Stimulated activated CD8-positive, alpha-beta memory T cell treated with anti-CD3 and anti-CD28 coated beads, Interleukin-15, amount 100 ng/mL, for 48 hours (primary cell): ENCODE data around the gene PRKAR2A.
"Not testable (repeated sequence)": the region's sequence is repeated elsewhere in the genome, so short reads cannot be mapped to it uniquely, and the experiment has no call there.

ENCODE experiments used
- DNase-seq, 2 donors: peaks; one replicate each; pipeline ENCODE4 v3.0.0-alpha.2; 2020; ENCODE audit warnings: low read depth in 2 of 2

PRKAR2A gene

GRCh38 chr3:48837163-48837562, 10.5 kb downstream of the PRKAR2A start:
- no peak for DNase-seq

GRCh38 chr3:48835650-48836366, 11.9 kb downstream of the PRKAR2A start:
- no peak for DNase-seq

- no peak for DNase-seq
These were observed 15.0 kb downstream of the PRKAR2A start for GRCh38 chr3:48832684-48833083.

- no peak for DNase-seq
These were observed 17.0 kb downstream of the PRKAR2A start for GRCh38 chr3:48830715-48831114.

GRCh38 chr3:48829525-48829924, 18.1 kb downstream of the PRKAR2A start:
- not testable (repeated sequence) for DNase-seq

- DNase-seq, result not testable (repeated sequence)
These were observed 19.8 kb downstream of the PRKAR2A start for GRCh38 chr3:48827874-48828273.

DNA sequence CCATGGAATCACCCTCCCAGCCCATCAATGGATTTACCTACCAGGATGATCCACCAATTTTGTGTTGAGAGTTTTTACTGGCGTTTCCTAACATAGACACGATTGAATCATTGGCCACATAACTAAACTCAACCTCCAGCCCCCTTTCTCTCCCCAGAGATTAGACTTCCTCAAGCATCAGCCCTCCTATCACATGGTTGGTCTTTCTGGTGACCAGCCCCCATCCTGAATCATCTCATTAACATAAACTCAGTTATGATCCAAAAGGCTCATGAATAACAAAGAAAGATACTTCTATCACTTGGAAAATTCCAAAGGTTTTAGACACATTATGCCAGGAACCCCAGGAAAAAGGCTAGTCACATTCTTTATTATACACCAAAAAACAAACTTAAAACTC, 21.2 kb downstream of the PRKAR2A start:
- no peak for DNase-seq

DNA sequence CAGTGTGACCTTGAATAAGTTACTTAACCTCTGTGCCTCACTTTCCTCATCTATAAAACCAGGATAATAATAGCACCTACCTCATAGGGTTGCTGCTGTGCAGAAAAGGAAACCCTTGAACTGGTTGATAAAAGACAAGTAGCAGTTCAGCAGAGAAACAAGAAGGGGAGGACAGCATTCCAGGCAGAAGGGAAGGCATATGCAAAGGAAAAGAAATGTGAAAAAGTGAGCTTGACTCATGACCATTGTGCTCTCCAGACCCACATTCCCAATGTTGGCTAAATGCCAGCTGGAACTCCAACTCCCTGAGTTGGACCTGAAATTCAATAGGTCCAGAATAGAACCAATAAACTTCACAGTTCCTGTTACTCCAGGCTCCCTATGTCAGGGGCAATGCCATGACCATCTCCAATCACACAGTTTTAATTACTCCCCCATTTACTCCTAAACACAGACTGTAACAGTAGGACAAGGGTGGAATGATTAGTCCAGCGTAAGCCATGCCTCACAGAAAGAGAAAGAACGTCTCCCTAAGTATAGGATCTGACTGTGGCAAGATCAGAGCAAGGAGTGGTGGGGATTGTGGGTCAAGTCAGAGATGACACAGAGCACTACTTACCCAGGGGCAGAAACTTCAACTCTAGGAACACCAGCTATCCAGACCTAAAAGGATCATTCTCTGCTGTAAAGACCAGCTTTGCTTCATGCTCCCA, 26.9 kb downstream of the PRKAR2A start:
- no peak for DNase-seq

- no peak for DNase-seq
These were observed 28.1 kb downstream of the PRKAR2A start for GRCh38 chr3:48819234-48820221.

- DNase-seq, result no peak
These were observed 36.1 kb downstream of the PRKAR2A start for GRCh38 chr3:48811524-48811923.

- no peak for DNase-seq
These were observed 42.7 kb downstream of the PRKAR2A start for GRCh38 chr3:48804930-48805329.

- DNase-seq, result not testable (repeated sequence)
These were observed 46.8 kb downstream of the PRKAR2A start for GRCh38 chr3:48800831-48801230.

- DNase-seq, result no peak
These were observed 48.7 kb downstream of the PRKAR2A start for GRCh38 chr3:48798998-48799397.

DNA sequence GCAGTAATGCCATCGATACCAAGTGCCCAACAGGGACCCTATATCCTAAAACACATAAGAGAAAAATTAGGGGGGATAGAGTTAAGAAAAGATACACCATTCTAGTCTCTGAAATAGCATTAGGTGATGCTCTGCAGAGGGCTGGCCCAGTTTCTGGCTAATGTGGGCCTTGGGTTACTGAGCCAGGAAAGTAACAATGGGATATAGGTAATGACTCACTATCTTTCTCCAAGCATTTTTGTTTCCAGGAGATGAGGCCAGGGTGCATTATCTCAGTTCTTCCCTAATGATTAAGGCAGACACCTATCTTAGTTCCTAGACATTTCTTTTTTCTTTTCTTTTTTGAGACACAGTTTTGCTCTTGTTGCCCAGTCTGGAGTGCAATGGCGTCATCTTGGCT, 50.0 kb downstream of the PRKAR2A start:
- DNase-seq, result no peak

DNA sequence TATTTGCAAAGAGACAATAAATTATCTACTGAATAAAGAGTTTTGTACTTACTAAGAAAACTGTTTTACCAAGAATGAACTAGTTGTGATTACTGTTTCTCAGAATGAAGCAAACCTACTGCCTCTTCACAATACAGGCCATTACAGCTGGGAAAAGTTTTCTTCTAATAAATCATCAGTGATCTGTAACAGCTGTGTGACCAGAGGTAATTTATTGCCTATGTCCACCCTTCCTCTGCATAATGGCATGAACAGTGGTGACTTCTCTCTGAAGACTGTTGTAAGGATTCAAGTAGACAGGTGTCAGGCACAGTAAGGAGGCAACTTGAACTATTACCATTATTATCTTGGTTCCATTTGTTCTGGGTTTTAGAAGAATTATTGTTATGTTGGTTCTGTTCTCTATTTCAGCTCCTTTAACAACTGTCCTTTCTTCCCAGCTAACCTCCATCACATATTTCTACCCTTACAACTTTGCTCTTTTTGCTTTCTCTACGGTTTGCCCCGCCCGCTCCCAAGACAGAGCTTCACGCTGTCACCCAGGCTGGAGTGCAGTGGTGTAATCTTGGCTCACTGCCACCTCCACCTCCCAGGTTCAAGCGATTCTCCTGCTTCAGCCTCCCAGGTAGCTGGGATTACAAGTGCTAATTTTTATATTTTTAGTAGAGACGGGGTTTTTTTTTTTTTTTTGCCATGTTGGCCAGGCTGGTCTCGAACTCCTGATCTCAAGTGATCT, 51.5 kb downstream of the PRKAR2A start:
- DNase-seq, result no peak

DNA sequence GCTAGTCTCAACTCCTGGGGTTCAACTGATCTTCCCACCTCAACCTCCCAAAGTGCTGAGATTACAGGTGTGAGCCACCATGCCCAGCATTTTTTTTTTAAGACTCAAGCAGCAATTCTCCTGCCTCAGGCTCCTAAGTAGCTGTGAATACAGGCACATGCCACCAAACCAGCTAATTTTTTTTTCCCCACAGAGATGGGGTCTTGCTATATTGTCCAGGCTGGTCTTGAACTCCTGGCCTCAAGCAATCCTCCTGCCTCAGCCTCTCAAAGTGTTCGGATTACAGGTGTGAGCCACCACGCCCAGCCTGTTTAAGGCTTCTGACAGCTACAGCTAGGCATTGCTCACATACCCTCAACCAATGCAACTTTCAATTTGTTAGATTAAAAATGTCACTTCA, 54.2 kb downstream of the PRKAR2A start:
- DNase-seq, result not testable (repeated sequence)

DNA sequence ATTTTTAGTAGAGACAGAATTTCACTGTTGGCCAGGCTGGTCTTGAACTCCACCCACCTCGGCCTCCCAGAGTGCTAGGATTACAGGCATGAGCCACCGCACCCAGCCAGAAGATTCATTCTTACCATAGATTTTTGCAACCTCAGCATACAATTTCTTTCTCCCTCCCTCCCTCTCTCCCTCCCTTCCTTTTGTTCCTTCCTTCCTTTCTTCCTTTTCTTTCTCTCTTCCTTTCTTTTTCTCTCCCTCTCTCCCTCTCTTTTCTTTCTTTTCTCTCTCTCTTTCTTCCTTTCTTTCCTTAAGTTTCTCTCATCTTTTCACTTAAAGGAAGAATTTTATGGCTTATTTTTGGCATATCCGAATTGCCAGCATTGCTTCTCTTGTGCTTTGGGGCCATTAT, 58.0 kb downstream of the PRKAR2A start:
- no peak for DNase-seq

GRCh38 chr3:48788544-48789162, 59.0 kb downstream of the PRKAR2A start:
- no peak for DNase-seq

DNA sequence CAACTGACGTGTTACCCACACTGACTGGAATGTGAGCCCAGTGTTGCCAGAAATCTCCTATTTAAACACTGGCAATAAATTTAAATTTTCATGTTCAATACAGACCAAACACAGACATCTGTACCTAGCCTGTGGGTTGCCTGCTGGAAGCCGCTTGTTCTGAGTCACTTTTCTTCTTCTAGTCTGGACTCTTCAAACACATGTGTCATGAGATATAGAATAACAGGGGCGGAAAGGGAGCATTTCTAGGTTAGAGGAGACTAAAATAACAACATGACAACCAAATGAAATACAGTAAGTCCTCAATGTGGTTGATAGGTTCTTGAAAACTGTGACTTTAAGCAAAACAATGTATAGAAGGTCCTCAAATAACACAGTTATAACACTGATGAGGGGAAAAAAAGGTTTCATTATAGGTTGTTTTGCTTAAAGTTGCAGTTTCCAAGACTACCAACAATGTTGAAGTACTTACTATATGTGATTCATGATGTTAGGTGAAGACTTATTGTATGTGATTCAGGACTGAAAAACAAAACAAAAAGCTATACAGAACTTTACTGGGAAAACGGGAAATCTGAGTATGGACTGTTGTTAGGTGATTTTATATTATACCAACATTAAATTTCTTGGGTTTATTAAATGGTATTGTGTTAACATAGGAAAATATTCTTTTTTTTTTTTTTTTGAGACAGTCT, 63.1 kb downstream of the PRKAR2A start:
- DNase-seq, result no peak

DNA sequence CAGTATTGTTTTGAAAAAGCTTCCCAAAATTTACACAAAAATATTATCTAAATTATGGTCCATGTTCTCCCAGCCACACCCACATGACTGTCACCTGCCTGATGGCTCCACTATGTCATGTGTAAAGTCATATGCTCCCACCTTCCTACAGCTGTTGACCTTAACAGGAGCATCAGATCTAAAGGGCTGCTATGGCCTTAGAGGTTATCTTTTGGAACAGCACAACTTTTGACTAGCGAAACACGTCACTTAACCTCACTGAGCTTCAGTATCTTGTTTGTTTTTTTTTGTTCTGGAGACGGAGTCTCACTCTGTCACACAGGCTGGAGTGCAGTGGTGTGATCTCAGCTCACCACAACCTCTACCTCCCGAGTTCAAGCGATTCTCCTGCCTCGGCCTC, 64.4 kb downstream of the PRKAR2A start:
- no peak for DNase-seq
